Left lung (tissue), 10 donors: Measurements from ENCODE around the gene PBXIP1. TPM values are rescaled to one million over a fixed set of nuclear protein-coding genes. Genes with fewer than 3 reads are reported as not detected.

Source experiments
- ATAC-seq: fragments of 200-7000 bp; cut with Tn5 transposase; one replicate; pipeline ENCODE4 v1.9.1; 2020; ENCODE audit warnings: moderate library complexity
- DNase-seq, 4 donors: peaks; one replicate each; pipeline ENCODE4 v3.0.0-alpha.2; 2013 to 2020
- H3K27ac ChIP-seq, 2 donors: fragments of 200-600 bp; sonication (generic) in 1 of 2; one replicate each; pipeline versions ENCODE4 v1.5.0 to v1.8.0; 2020 to 2021
- H3K27me3 ChIP-seq, 2 donors: fragments of 200-600 bp; sonication (generic) in 1 of 2; one replicate each; pipeline versions ENCODE4 v1.5.0 to v1.8.0; 2020 to 2021
- H3K36me3 ChIP-seq, 2 donors: fragments of 200-600 bp; sonication (generic) in 1 of 2; one replicate each; pipeline versions ENCODE4 v1.5.0 to v1.8.0; 2020 to 2021
- H3K4me1 ChIP-seq, 2 donors: fragments of 200-600 bp; one replicate each; pipeline ENCODE4 v1.8.0; 2021
- H3K4me3 ChIP-seq, 2 donors: fragments of 200-600 bp; sonication (generic) in 1 of 2; one replicate each; pipeline versions ENCODE4 v1.5.0 to v1.8.0; 2020 to 2021; ENCODE audit warnings: mild to moderate bottlenecking in 1 of 2
- H3K9me3 ChIP-seq, 2 donors: fragments of 200-600 bp; sonication (generic) in 1 of 2; one replicate each; pipeline versions ENCODE4 v1.5.0 to v1.8.0; 2020 to 2021
- intact Hi-C, 2 donors: fragments of 100-400 bp; cut with DNase I; formaldehyde crosslinking; loops; one replicate each; pipeline versions ENCODE4 v1.11.2 to v1.14.2; 2022
- polyA plus RNA-seq, 6 donors: library from polyadenylated mRNA; unstranded; fragments of 120-200 nt; gene quantifications; one replicate each; pipeline ENCODE4 v1.2.1, GENCODE V29; 2013; ENCODE audit not compliant: insufficient read length in 6 of 6
- total RNA-seq, 2 donors: library from RNA; stranded (reverse); fragmentation: NEBNext Ultra II Directional; extraction: Animal tissue kit (Norgen Biotek cat#: 25700); gene quantifications; one replicate each; pipeline ENCODE4 v1.2.1, GENCODE V29; 2021
- TF ChIP-seq, protein P1 (sequence below), 2 donors: fragments of 200-600 bp; sonication (generic) in 1 of 2; IDR thresholded peaks; one replicate each; pipeline versions ENCODE4 v1.5.0 to v1.8.0; 2021; ENCODE audit warnings: antibody characterized with exemption in 2 of 2
- donor health status: DM: no; HTN: yes; CAD: no.
- donor health status: DM: no; HTN: no; CAD: no.

Gene PBXIP1
- total and polyA plus RNA-seq, 8 donors = 32.6 to 84.4 (median 79.1) TPM

DNA sequence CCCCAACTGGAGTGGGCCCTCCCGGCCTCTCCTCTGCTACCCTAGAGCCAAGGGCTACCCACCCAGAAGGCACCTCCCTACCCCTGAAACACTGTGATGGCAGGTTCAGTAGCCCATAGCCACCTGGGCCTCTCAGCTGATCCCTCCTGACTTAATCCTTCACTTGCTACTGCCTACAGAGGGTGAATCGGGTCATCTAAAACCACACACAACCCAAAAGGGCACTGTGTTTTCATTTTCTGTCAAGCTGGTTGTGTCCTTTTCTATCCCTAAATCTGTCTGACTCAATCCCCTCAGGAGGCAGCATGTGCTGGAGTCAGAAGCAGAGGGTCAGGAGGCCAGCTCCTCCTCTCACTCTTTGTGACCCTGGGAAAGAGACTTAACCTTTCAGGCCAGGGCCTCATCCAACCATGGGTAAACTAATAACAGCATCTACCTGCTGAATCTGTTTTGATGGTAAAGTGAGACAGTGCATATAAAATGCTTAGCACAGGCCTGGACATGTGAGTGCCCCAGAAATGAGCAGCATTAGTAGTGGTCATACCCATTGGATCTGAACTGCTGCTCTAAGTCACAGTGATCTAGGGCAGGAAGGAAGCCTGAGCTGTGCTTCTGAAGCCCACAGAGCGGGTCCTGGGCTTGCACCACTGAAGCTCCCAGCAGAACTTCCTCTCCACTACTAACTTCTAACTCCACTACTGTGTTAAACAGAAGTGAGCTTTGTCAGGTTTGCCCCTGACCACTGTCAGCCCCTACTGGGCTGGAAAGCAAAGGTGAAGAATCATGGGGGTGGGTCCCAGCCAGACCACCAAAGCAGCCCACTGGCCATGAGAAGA, 30.3 kb downstream of the PBXIP1 start:
- H3K27ac ChIP-seq = no peak overlapping the region
- H3K36me3 ChIP-seq = peaks cover 0 to 82% of the 10 kb centered on the region in 2 donors
- intact Hi-C loops = no loop called here
- no peak for ATAC-seq
- TF ChIP-seq, protein P1, sequence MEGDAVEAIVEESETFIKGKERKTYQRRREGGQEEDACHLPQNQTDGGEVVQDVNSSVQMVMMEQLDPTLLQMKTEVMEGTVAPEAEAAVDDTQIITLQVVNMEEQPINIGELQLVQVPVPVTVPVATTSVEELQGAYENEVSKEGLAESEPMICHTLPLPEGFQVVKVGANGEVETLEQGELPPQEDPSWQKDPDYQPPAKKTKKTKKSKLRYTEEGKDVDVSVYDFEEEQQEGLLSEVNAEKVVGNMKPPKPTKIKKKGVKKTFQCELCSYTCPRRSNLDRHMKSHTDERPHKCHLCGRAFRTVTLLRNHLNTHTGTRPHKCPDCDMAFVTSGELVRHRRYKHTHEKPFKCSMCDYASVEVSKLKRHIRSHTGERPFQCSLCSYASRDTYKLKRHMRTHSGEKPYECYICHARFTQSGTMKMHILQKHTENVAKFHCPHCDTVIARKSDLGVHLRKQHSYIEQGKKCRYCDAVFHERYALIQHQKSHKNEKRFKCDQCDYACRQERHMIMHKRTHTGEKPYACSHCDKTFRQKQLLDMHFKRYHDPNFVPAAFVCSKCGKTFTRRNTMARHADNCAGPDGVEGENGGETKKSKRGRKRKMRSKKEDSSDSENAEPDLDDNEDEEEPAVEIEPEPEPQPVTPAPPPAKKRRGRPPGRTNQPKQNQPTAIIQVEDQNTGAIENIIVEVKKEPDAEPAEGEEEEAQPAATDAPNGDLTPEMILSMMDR (IDR thresholded peaks at IDR 0.05) = no peak
- DNase-seq = no peak
- H3K9me3 ChIP-seq = no peaks in the 10 kb centered on the region
- H3K4me3 ChIP-seq = no peak overlapping the region
- H3K4me1 ChIP-seq = no peaks in the 10 kb centered on the region
- H3K27me3 ChIP-seq = no peaks in the 10 kb centered on the region

DNA sequence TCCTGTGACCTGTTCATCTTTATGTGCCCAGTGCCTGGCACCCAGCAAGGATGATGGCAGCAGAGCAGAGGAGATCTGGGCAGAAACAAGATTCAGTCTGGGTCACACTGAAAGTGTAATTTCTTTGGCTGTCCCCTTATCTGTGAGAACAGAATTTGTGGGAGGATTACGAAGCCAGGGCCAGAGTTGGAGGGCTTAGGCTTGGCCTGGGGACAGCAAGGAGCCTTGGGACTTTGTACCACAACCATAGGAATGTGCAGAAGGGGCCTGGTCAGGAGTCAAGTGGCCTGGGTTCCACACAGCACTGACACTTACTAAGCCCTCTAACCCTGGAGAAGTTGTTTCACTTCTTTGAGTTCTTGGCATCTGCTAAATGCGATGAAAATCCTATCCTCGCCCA, 32.2 kb downstream of the PBXIP1 start:
- no peak overlapping the region for H3K27ac ChIP-seq
- H3K36me3 ChIP-seq = peaks cover 0 to 66% of the 10 kb centered on the region in 2 donors
- H3K9me3 ChIP-seq = no peaks in the 10 kb centered on the region
- no peaks in the 10 kb centered on the region for H3K27me3 ChIP-seq
- no peak for DNase-seq
- no peaks in the 10 kb centered on the region for H3K4me1 ChIP-seq
- TF ChIP-seq, protein P1 (IDR thresholded peaks at IDR 0.05) = no peak
- no peak overlapping the region for H3K4me3 ChIP-seq
- intact Hi-C loops = no loop called here
- no peak for ATAC-seq

DNA sequence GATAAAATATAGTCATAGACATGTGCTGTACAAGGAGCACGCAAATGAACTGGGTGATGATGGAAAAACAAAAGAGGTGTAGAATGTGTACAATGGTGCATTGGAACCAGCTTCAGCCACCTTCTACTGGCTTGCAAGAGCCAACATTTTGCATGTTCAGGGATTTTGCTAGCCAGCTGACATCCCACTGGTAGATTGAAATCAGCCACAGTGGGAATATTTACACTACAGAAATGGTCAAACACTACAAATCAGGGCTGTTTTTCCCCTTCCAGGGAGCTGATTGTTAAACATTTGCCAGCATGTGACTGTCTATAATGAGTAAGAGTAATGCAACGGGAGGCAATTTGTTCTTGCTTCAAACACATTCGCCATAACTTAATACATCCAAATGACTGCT, 42.6 kb downstream of the PBXIP1 start:
- intact Hi-C loops = no loop called here
- DNase-seq (no peak), ATAC-seq (no peak)
- Histone ChIP-seq H3K27me3 (no peaks in the 10 kb centered on the region), H3K9me3 (peaks cover 0 to 2% of the 10 kb centered on the region in 2 donors), H3K4me3 (no peak overlapping the region), H3K27ac (no peak overlapping the region), H3K36me3 (no peaks in the 10 kb centered on the region), H3K4me1 (no peaks in the 10 kb centered on the region)
- TF ChIP-seq, protein P1 (IDR thresholded peaks at IDR 0.05) = no peak

DNA sequence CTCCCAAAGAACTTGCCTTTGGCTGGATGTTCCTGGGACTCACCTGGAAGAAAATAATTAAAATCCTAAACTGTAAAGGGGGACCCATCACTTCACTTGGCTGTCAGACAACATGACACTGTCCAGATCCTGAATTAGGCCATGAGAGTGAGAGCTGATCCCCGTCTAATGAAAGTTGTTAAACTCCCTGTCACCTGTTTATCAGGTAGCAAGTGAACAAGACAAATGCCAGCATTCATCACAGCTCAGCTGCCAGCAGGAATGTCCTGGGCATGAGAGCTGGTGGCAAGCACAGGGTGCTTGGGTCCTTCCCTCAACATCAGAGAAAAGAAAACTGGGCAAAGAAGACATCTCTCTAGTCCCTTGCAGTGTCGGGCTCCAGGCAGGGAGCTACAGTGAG, 43.1 kb downstream of the PBXIP1 start:
- Histone ChIP-seq H3K9me3 (peaks cover 0 to 2% of the 10 kb centered on the region in 2 donors), H3K4me1 (no peaks in the 10 kb centered on the region), H3K4me3 (no peak overlapping the region), H3K27me3 (no peaks in the 10 kb centered on the region), H3K36me3 (no peaks in the 10 kb centered on the region), H3K27ac (no peak overlapping the region)
- TF ChIP-seq, protein P1 (IDR thresholded peaks at IDR 0.05) = no peak
- ATAC-seq (no peak), DNase-seq (no peak)
- intact Hi-C loops = no loop called here

DNA sequence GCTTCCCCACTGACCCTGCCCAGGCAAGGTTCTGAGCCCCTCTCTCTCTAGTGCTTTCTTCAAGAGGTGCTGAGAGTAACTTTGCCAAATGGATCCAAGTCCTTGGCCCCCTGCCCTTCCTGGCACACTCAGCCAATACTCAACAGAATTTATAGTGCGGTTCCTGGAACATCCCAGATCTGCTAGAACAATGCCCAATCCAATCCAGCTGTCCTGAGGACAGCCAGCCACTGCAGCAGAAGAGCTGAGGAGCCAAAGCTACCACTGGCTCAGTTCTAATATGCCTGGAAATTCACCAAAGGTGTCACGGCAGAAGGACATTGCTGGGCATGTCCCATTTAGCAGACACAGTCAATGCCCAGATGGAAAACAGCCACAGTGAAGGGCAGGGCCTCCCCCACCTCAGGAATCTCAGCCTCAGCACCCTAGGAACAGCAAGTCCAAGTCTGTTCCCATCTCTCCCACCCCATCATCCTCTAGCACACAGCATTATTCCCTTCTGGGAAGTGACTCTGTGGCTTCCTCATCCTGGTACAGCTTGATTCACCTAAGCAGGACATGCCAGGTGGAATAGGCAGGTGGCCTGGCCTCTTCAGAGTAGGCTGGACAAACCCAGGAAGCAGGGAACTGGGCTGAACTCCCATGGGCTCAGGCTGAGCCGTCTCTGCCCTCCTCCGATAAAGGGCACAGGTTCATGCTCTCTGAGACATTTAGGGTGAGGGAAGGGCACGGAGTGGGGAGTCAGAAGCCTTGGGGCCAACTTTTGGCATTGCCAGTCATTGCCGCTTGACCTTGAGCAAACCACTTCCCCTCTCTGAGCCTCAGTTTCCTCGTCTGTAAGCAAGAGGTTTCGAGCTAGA, 44.0 kb downstream of the PBXIP1 start:
- Histone ChIP-seq H3K27me3 (no peaks in the 10 kb centered on the region), H3K27ac (no peak overlapping the region), H3K36me3 (no peaks in the 10 kb centered on the region), H3K4me3 (no peak overlapping the region), H3K4me1 (no peaks in the 10 kb centered on the region), H3K9me3 (peaks cover 0 to 2% of the 10 kb centered on the region in 2 donors)
- intact Hi-C loops = no loop called here
- TF ChIP-seq, protein P1 (IDR thresholded peaks at IDR 0.05) = no peak
- no peak for DNase-seq
- ATAC-seq = no peak
